ENCODE data around the gene C12orf57.

DNA sequence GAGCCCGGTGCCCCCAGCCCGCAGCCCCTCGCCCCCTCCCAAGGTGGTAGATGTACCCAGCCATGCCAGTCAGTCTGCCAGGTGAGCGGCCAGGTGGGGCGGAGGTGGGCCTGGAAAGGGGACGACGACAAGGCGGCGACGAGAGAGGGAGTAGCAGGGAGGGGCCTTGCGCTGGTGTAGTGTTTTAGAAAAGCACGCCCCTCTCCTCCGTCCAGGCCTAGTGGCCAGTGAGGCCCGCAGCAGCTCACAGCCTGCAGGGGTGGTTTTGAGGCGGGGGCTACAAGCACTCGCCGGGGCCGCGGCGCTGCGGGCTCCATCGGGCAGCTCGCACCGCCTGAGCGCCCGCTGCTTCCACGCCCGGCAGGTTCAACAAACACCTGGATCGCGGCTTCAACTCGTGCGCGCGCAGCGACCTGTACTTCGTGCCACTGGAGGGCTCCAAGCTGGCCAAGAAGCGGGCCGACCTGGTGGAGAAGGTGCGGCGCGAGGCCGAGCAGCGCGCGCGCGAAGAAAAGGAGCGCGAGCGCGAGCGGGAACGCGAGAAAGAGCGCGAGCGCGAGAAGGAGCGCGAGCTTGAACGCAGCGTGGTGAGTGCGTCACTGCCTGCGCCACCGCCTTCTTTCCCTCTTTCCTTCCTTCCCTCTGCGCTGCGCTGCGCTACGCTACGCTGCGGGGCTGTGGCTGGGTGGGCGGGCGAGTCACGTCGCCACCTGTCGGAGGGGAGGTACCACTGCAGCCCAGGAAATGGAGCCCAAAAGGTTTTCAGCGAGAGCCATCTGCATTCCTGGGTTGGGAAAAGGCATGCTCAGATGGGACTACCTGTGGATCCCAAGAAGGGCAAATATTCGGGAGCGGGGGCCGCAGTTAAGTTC lies 6.1 kb upstream of the C12orf57 start:
- TF ChIP-seq REST (IDR thresholded peaks at IDR 0.05; ENCODE audit: borderline replicate concordance), result peak; percentile 70
- TF ChIP-seq EP300 (conservative IDR thresholded peaks at IDR 0.05; ENCODE audit: poor library complexity, severe bottlenecking), result peak; percentile 78
